Activated CD4-positive, alpha-beta T cell treated with anti-CD3 and anti-CD28 coated beads, Interleukin-2, amount 50 U/mL, for 24 hours (primary cell): Measurements from ENCODE around the gene FNTB.

Experiments used
- DNase-seq, 2 donors: peaks; one replicate each; pipeline ENCODE4 v3.0.0-alpha.2; 2020; ENCODE audit warnings: low read depth in 1 of 2, low spot score in 1 of 2

The FNTB gene

GRCh38 chr14:64953310-64953654, 33.4 kb upstream of the FNTB start:
- DNase-seq, result no peak

- DNase-seq, result no peak
Observed at GRCh38 chr14:64953661-64954060, 33.0 kb upstream of the FNTB start.

GRCh38 chr14:64954491-64955240, 32.0 kb upstream of the FNTB start:
- DNase-seq, result no peak

- DNase-seq, result no peak
Observed at GRCh38 chr14:64955297-64955696, 31.4 kb upstream of the FNTB start.

- DNase-seq, result no peak
Observed at GRCh38 chr14:64956697-64957406, 29.8 kb upstream of the FNTB start.

- no peak for DNase-seq
Observed at GRCh38 chr14:64958201-64958600, 28.5 kb upstream of the FNTB start.

GRCh38 chr14:64958743-64959142, 28.0 kb upstream of the FNTB start:
- no peak for DNase-seq

GRCh38 chr14:64960762-64961276, 25.9 kb upstream of the FNTB start:
- DNase-seq, result no peak

- DNase-seq, result no peak
Observed at GRCh38 chr14:64963611-64964010, 23.1 kb upstream of the FNTB start.

- DNase-seq, result no peak
Observed at GRCh38 chr14:64965356-64966000, 21.2 kb upstream of the FNTB start.

- no peak for DNase-seq
Observed at GRCh38 chr14:64966976-64967375, 19.7 kb upstream of the FNTB start.

- DNase-seq, result no peak
Observed at GRCh38 chr14:64968167-64968566, 18.5 kb upstream of the FNTB start.

GRCh38 chr14:64968651-64969050, 18.0 kb upstream of the FNTB start:
- DNase-seq, result no peak

GRCh38 chr14:64970041-64970440, 16.7 kb upstream of the FNTB start:
- DNase-seq, result no peak

- no peak for DNase-seq
Observed at GRCh38 chr14:64970776-64971477, 15.8 kb upstream of the FNTB start.

- no peak for DNase-seq
Observed at GRCh38 chr14:64971491-64971942, 15.2 kb upstream of the FNTB start.

- DNase-seq, result peak in 1 of 2 donors; percentile 14
Observed at GRCh38 chr14:64971943-64972791, 14.5 kb upstream of the FNTB start, which contains the start of gene RAB15. TSS of gene RAB15 (minus strand) at chr14:64972336. CDS start at chr14:64972076, 260 bp downstream.

- no peak for DNase-seq
Observed at GRCh38 chr14:64973026-64973442, 13.7 kb upstream of the FNTB start.

- DNase-seq, result no peak
Observed at GRCh38 chr14:64973826-64974225, 12.9 kb upstream of the FNTB start.

GRCh38 chr14:64974563-64974962, 12.1 kb upstream of the FNTB start:
- DNase-seq, result no peak
